SU-DHL-6 (cell line): ENCODE data around the gene CCND3.

Source experiments
- EZH2phosphoT487 ChIP-seq: fragments of 200-600 bp; sonication (generic), shearing (Covaris generic); conservative IDR thresholded peaks from 2 replicates; pipeline ENCODE4 v1.6.1; 2018; ENCODE audit warnings: mild to moderate bottlenecking, antibody characterized with exemption, low read length, moderate library complexity, mixed read lengths
- TF ChIP-seq, protein P1 (sequence below): fragments of 200-600 bp; sonication (generic); IDR thresholded peaks from one replicate; pipeline ENCODE4 v1.5.1; 2017; ENCODE audit warnings: antibody characterized with exemption, mild to moderate bottlenecking, low read length, moderate library complexity; ENCODE audit not compliant: insufficient read depth, poor library complexity, severe bottlenecking

DNA sequence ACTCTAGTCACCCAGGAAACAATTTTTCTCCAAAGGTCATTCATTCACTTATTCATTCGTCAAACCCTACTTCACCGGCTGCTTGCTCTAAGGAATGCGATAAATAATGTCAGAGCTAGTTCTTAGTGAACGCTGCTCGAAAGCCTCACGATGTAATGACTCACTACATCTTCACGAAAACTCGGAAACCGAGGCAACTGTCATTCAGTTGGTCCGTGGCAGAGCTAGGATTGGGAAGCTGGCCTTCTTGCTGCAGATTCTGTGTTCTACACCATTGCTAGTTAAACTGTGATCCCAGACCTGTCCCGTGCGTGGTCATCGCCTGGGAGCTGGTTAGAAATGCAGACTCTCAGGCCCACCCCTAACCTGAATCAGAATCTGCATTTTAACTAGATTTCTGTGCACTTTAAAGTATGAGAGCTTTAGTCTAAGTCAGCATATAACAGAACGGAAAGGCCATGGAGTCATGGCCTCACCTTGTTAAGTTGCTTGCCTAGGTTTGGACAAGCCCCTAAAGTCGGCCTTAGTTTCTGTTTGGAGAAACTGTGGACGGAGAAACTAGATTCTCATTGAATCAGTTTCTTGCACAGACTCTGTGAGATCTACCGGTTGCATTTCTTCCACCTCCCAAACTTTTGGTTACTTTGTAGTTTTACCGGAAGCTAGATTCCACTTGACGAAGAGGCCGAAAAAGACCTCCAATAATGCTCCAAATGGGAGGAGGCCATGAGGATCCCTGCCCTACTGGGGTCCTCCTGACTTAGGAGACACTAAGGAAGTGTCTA, 651 bp upstream of the CCND3 start:
- TF ChIP-seq, protein P1, sequence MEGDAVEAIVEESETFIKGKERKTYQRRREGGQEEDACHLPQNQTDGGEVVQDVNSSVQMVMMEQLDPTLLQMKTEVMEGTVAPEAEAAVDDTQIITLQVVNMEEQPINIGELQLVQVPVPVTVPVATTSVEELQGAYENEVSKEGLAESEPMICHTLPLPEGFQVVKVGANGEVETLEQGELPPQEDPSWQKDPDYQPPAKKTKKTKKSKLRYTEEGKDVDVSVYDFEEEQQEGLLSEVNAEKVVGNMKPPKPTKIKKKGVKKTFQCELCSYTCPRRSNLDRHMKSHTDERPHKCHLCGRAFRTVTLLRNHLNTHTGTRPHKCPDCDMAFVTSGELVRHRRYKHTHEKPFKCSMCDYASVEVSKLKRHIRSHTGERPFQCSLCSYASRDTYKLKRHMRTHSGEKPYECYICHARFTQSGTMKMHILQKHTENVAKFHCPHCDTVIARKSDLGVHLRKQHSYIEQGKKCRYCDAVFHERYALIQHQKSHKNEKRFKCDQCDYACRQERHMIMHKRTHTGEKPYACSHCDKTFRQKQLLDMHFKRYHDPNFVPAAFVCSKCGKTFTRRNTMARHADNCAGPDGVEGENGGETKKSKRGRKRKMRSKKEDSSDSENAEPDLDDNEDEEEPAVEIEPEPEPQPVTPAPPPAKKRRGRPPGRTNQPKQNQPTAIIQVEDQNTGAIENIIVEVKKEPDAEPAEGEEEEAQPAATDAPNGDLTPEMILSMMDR = no peak
- TF ChIP-seq EZH2phosphoT487 = no peak
